GM19238 (cell line): Measurements from ENCODE around the gene C16orf90.
"Not testable (repeated sequence)": the region's sequence is repeated elsewhere in the genome, so short reads cannot be mapped to it uniquely, and the experiment has no call there.

Experiments used
- DNase-seq: peaks from one replicate; pipeline ENCODE4 v3.0.0; 2011; ENCODE audit warnings: low spot score; ENCODE audit not compliant: insufficient read length

Gene C16orf90

DNA sequence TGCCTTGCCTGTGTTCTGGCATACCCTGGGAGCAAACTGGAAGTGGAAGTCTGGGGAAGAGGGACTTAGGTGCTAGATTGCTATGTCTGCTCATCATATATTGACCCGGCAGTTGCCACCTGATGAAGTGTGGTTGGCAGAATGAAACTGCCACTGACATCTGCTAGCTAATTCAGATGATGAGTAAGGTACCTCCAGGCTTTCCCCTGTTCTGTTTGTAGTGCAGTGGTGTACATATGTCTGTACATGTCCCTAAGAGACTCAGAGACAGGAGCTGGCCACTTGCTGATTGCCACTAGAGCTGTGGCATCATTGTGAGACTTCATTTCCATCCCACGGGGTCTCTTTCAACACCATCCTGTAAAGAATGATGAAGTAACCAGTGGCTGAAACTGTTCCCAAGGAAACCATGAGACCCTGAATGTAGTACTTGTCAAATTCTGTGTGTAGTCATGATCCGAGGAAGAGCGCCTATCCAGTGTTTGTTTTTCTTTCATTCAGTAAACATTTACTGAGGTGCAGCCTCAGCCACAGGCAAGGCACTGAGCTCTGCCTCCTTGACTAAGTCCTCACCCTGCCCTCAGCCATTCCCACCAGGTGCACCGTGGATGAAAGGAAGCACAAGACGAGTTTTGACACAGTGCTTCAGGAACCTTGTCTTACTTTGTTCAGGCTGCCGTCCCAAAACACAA, 18.7 kb upstream of the C16orf90 start:
- DNase-seq: no peak

DNA sequence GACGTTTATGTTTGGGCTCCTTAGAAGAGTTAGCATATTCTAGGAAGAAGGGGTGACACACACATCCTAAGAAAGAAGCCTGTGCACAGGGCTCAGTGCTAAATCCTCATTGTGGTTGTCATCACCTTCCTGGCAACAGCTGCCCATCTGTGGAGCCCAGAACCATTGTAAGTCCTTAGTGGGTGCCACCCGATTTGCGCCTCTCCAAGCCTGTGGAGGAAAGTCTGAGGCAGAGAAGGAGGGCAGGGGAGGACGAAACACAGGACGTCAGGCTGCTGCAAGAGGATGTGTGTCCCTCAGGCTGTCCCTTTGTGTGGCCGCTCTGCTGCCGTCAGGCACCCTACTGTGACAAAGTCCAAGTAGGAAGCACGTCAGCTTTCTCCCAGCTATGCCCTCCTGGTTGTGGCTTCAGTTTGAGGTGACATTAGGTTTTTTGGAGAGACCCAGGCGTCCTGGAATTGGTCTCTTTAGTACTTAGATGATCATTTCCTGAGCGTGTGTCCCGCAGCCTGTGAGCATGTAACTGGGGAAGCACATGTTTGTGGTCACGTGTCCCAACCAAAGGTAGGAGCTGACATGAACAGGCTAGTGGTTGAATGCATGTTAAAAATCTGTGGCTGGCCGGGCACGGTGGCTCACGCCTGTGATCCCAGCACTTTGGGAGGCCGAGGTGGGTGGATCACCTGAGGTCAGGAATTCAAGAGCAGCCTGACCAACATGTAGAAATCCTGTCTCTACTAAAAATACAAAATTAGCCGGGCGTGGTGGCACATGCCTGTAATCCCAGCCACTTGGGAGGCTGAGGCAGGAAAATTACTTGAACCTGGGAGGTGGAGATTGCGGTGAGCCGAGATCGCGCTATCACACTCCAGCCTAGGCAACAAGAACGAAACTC, 16.2 kb upstream of the C16orf90 start:
- no peak for DNase-seq

DNA sequence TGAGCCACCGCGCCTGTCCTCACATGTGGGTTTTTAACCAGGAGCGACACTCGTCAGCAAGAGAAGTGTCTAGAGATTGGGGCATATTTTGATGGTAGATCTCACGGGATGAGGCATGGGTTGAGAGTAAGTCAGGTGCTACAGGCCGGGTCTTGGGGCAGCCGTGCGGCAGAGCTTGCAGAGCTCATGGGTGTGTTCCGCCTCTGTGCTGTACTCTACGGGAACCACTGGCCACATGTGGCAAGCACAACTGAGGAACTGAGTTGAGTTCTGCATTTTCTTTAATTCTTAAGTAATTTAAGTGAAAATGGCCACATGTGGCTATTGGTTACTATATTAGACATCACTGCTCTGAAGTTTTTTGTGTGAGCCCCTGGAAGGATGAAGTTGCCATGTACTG, 15.1 kb upstream of the C16orf90 start:
- no peak for DNase-seq

DNA sequence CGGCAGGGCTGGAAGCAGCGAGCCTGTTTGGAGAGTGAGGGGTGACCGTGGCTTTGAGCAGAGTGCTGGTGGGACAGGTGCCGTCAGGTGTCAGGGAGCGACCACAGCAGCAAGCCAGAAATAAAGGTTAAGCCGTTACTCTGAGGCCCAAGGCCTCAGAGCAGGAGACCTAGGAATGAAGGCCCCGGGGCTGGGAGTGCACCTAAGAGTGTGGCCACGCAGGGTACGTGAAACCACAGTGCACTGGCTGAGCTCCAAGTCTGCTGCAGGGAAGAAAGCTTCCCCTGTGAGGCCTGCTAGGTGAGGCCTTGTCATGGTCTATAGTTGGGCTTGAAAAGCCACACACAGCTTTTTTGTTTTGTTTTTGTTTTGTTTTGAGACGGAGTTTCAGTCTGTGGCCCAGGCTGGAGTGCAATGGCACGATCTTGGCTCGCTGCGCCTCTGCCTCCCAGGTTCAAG, 14.2 kb upstream of the C16orf90 start:
- DNase-seq: no peak

DNA sequence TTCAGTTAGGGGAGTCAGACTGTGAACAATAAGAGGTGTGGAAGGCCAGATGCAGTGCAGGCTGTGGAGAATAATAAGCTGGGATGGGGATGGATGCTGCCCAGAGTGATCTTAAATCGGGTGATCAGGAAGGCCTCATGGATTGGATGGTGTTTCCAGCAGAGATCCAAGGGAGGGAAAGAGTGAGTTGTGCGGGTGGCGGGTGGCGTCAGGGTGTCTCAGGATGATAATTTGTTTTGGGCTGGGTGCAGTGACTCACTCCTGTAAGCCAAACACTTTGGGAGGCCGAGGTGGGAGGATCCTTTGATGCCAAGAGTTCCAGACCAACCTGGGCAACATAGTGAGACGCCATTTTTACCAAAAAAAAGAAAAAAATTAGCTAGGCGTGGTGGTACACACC, 13.4 kb upstream of the C16orf90 start:
- no peak for DNase-seq

DNA sequence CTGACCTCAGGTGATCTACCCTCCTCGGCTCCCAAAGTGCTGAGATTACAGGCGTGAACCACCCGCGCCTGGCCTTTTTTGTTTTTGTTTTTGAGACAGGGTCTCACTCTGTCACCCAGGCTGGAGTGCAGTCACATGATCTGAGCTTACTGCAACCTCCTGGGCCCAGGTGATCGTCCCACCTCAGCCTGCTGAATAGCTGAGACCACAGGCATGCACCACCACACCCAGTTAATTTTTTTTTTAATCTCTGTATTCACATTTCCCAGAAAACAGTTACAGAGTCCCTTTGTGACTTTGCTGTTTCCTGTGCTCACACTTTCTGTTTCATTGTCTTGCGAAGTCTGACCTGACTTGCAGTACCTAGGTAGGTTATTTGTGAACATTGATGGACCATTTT, 8.2 kb upstream of the C16orf90 start:
- DNase-seq: no peak

DNA sequence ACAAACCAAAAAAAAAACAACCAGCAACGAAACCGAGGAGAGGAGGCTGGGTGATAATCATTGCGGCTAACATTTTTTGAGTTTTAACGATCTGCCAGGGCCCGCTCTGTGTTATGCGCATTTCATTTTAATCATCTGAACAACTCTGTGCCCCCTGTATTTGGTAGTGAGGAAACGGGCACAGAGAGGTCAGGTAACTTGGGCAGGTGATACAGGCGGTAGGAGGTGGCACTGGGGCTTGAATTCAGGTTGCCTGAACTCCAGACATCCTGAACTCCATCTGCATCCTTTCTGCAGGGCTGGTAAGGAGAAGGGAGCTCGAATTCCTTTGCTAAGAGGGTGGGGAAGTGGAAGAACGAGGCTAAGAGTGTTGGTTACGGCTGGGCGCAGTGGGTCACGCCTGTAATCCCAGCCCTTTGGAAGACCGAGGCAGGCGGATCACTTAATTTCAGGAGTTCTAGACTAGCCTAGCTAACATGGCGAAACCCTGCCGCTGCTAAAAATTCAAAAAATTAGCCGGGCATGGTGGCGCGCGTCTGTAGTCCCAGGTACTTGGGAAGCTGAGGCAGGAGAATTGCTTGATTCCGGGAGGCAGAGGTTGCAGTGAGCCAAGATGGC, 6.6 kb upstream of the C16orf90 start:
- DNase-seq: no peak

DNA sequence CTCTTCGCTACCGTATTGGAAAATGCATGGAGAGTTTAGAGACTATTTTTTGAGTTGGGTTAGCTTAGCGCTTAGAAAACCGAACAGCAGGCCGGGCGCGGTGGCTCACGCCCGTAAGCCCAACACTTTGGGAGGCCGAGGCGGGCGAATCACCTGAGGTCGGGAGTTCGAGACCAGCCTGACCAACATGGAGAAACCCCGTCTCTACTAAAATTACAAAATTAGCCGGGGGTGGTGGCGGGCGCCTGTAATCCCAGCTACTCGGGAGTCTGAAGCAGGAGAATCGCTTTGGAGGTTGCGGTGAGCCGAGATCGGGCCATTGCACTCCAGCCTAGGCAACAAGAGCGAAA, 6.1 kb upstream of the C16orf90 start:
- DNase-seq: not testable (repeated sequence)

DNA sequence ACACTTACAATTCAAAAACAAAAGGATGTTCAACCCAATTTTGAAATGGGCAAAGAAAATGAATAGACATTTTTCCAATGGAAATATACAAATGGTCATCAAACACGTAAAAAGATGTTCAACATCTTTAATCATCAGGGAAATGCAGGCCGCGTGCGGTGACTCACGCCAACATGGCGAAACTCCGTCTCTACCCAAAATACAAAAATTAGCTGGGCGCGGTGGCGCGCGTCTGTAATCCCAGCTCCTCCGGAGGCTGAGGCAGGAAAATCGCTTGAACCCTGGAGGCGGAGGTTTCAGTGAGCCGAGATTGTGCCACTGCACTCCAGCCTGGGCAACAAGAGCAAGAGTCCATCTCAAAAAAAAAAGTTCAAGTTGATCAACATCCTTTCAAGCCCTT, 3.7 kb upstream of the C16orf90 start:
- DNase-seq: no peak

DNA sequence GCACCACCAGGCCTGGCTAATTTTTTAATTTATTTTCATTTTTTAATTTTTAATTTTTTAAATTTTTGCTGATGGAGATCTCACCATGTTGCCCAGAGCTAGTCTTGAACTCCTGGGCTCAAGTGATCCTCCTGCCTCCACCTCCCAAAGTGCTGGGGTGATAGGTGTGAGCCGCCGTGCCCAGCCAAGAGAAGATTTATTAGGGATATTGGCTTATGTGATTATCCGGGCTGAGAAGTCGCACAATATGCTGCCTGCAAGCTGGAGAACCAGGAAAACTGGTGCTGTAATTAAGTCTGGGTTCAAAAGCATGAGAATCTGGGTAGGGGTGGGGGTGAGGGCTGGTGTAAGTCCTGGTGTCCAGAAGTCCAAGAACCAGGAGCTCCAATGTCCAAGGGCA, 2.5 kb upstream of the C16orf90 start:
- DNase-seq: no peak

DNA sequence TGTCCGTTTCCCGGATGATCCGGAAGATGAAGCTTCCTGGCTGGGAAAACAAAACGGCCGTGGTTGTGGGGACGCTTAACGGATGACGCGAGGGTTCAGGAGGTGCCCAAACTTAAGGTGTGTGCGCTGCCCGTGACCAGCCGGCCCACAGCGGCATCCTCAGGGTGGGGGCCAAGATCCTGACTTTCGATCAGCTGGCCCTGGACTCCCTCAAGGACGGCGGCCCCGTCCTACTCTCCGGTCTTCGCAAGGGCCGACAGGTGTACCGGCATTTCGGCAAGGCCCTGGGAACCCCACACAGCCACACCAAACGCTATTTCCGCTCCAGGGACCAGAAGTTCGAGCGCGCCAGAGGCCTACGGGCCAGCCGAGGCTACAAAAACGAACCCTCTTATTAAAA, 1.1 kb upstream of the C16orf90 start:
- no peak for DNase-seq

DNA sequence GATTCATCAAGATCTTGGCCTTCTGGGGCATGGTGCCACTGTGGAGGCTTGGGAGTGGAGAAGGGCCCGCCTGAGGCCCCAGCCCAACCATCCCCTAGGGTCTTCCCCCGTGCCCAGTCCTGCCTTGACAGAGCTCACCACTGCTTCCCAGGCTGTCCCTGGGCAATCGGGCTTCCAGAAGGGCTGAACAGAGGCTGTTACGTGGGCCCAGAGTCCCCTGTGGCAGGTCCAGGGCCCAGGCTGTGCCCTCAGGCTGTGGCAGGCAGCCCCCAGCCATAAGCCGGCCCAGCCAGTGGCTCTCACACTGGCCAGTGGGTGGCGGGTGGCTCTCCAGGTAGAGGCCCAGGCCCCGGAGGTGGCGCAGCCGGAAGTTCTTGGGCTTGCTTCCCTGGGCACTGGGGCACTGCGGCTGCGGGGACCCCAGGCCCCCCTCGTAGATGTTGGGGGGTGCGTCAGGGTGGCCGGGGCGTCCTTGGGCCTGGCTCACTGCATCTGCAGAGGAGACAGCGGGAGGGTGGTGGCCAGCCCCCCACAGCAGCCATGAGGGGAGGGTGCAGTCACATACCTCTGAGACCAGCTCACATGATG, 809 bp downstream of the C16orf90 start:
- no peak for DNase-seq

DNA sequence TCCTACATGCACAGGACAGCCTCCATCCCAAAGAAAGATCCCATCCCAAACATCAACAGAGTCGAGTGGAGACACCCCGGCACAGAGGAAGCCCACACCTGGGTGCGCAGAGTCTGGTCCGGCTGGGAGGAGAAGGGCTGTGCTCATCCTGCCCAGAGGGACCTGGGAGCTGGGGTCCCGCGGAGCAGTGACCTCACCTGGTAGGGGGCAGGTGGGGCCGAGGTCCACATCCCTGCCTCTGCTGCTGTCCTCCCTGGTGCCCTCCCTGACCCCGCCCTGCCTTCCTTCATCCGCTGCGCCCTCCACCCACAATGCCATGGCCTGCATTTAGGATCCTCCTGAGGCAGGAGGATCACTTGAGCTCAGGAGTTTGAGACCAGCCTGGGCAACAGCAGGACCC, 2.9 kb downstream of the C16orf90 start:
- no peak for DNase-seq

DNA sequence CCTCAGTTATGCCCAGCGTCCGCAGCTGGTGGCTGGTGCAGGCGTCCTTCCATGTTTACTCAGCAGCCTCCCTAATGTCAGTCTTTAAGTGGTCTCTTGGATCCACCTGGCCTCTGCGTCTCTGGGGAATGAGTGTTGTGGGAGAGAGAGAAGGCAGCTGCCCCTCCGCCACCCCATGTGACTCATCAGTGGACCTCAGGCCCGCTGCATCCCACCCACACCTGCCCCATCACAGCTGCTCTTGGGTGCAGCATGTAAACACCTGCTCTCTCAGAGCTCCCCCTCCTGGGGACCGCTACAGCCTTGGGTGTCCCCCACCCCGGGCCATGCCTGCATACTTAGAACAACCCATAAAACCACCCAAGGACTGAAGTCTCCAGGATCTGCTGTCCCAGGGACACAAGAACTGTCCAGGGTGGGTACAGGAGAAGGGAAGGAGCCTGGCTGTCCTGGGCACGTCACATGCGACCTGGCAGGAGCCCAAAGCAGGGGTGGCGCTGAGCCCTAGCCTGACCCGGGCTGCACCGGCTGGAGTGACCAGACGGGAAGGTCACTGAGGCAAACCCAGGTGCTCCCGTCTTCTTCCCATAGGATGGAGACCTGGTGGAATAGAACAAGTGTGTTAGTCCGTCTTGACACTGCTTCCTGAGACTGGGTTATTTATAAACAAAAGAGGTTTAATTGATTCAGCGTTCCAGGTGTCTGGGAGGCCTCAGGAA, 4.2 kb downstream of the C16orf90 start:
- DNase-seq: no peak

DNA sequence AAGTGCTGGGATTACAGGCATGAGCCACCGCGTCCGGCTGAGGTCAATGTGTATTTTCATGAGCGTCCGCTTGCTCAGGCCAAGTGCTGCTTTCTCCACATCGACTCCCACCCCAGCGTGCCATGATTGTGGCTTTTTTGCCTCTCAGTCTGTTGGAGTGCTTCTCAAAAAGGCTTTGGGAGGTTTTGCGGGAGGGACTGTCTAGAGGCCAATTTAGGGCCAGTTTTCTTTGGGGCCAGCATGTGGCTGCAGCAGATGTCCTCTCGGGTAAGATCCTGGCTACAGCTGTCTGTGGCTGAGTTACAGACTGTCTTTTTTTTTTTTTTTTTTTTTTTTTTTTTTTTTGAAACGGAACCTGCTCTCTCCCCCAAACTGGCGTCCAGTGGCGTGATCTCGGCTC, 6.5 kb downstream of the C16orf90 start:
- DNase-seq: no peak

DNA sequence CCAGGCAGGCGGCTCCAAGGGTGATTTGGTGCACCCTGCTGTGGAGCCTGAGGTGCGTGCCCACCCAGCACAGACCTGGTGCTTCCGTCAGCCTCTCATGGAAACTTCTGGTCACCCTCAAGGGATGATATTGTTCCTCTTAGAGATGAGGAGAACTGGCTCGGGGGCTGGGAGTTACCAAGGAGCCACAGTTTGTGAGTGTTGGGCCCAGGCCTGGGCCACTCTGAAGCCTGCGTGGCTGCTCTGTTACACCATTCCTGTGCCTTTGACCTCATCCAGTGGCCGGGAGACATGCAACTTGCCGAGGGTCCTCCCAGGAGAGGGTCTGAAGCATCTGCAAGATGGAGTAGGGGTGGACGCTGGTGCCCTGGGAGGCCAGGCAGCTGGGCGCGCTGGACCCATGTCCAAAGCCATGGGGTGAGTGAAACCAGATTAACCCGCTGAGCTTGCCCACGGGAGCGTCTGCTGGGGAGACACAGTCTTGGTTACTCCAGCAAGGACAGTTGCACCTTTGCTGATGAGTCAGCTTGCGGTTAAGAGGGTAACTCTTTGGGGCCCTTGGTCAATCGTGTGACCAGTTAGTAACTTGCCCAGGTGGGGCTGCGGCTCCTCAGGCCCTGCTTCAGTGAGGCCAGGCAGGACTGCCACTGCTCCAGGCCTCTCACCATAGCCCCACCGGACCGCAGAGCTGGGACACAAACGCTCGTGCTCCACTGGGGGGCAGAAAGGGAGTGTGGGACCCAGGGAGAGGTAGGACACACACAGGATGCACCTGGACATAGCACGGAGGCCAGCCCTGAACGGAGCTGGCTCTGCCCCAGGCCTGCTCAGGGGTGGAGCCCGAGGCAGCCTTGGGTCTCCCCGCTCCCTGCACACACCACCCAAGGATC, 7.5 kb downstream of the C16orf90 start:
- no peak for DNase-seq

DNA sequence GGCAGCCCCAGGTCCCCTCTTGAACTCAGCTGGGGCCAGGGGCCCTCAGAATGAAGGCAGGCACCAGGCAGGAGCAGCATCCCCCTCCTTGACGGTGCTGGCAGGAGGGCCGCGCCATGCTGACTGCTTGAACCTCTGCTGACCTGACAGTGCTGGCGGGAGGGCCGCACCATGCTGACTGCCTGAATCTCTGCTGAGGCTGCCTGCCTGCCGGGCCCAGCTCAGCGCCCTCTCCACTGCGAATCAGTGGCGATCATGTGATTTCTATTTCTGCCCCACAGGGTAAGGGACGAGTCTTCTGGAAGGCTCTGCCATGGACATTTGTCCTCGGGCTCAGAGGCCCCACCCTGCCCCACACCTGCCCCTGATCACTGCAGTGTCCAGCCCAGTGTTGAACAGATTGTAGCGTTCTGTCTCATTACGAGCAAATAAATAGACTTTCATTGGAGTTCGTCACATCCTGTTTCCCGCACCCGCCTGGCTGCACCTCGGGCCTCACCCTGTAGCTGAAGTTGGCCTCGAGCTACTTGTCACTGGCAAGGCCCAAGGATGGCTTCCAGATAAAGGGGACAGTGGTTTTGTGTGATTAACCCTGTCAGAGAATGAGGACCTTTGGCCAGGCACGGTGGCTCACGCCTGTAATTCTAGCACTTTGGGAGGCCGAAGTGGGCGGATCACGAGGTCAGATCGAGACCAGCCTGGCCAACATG, 8.6 kb downstream of the C16orf90 start:
- DNase-seq: no peak

DNA sequence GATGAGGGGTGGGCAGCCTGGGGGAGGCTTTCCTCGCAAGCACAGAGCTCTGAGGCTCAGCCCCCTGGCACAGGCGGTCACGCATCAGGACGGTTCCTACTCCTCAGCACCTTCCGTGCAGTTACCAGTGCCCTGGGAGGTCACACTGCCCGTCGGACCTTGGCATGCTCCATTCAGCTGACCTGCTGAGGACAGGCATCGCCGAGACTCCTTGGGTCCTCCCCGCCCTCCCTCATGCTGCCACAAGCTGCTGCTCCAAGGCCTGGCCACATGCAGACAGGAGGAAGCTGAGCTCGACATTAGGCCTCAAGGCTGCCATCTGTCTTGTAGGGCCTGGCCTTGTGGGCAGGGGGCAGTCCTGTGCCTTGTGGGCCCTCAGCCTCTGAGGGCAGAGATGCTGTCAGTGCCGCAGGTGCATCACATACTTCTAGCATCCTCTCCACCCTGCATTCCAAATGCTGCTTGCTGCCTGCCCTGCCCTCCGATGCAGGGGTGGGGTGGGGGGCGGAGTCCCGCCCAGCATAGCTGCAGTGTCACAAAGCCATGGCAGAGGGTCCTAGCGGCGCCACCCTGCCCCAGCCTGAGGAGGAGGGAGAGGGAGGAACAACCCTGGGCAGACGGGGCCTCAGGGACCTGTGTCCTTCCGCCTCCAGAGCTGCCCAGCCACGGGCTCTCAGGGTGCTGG, 9.3 kb downstream of the C16orf90 start:
- no peak for DNase-seq

DNA sequence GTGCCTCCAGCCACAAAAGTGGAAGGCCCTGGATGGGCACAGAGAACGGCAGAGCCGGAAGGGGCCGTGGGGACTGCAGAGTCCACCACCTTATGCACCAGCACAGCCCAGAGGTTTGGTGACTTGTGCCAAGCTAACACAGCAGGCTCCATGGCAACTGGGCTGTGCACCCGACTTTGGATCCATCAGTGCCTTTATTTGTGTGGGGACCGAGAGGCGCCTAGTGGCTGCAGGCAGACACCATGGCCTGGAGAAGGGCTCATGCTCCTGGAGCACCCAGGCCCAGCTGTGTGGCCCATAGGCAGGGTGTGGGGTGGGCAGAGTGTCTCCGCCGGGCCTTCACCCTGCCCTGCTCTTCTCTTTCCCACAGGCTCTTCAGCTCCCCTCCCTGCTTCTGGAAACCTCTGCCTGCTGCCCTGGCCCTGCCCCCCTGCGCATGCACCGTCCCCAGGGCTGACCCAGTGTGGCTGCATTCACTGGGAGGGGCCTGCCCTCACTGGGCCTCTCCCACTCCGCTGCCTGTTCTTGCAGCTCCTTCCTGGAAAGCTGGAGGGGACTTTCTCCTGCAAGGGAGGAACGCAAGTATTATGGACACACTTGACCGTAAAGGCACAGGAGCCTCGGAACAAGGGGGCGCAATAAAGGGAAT, 10.1 kb downstream of the C16orf90 start:
- no peak for DNase-seq
